ENCODE data around the gene SCAMP4. TPM values are rescaled to one million over a fixed set of nuclear protein-coding genes. Genes with fewer than 3 reads are reported as not detected.
A peak's percentile ranks its signal among the peaks of the same experiment; 100 is the strongest.

The SCAMP4 gene
- total and polyA plus RNA-seq, 12 donors = 13.5 to 192 (median 60.3) TPM

GRCh38 chr19:1967087-1967608, 61.9 kb downstream of the SCAMP4 start:
- TF ChIP-seq CTCF (IDR thresholded peaks at IDR 0.05) = no peak
- TF ChIP-seq POLR2A (IDR thresholded peaks at IDR 0.05) = no peak
- no peaks in the 10 kb centered on the region for H3K9me3 ChIP-seq (replicated peaks in 1 of 3)

GRCh38 chr19:1968279-1969175, 63.3 kb downstream of the SCAMP4 start:
- intact Hi-C loops (cut with DNase I) = no loop called here
- no peaks in the 10 kb centered on the region for H3K27me3 ChIP-seq
- no peak for DNase-seq
- H3K4me3 ChIP-seq = no peak overlapping the region
- peaks cover 0 to 5% of the 10 kb centered on the region in 2 donors for H3K4me1 ChIP-seq (replicated peaks in 1 of 2)
- WGBS, 4 donors = 70 to 94% (median 76%) methylated on average over 10 to 34 of the region's 34 CpGs
- H3K9me3 ChIP-seq (replicated peaks in 1 of 3) = no peaks in the 10 kb centered on the region
- peak overlapping the region in 1 of 5 donors; percentile 34 for H3K27ac ChIP-seq
- TF ChIP-seq POLR2A (IDR thresholded peaks at IDR 0.05) (no peak), CTCF (IDR thresholded peaks at IDR 0.05) (no peak)
- H3K36me3 ChIP-seq (replicated peaks in 1 of 2) = peaks cover 0 to 9% of the 10 kb centered on the region in 2 donors

More at GRCh38 chr19:1967087-1967608, 61.9 kb downstream of the SCAMP4 start:
- 83 to 90% (median 88%) methylated on average over 7 to 26 of the region's 26 CpGs for WGBS, 4 donors
- H3K4me3 ChIP-seq = no peak overlapping the region
- DNase-seq = no peak
- intact Hi-C loops (cut with DNase I) = no loop called here
- no peaks in the 10 kb centered on the region for H3K27me3 ChIP-seq
- H3K36me3 ChIP-seq (replicated peaks in 1 of 2) = peaks cover 0 to 9% of the 10 kb centered on the region in 2 donors
- H3K4me1 ChIP-seq (replicated peaks in 1 of 2) = peaks cover 0 to 5% of the 10 kb centered on the region in 2 donors
- no peak overlapping the region for H3K27ac ChIP-seq

- no peak overlapping the region for H3K4me3 ChIP-seq
- no peak for TF ChIP-seq CTCF (IDR thresholded peaks at IDR 0.05)
- TF ChIP-seq POLR2A (IDR thresholded peaks at IDR 0.05) = no peak
- peak overlapping the region in 1 of 5 donors; percentile 34 for H3K27ac ChIP-seq
- intact Hi-C loops (cut with DNase I) = no loop called here
- no peaks in the 10 kb centered on the region for H3K9me3 ChIP-seq (replicated peaks in 1 of 3)
- no peaks in the 10 kb centered on the region for H3K27me3 ChIP-seq
- H3K4me1 ChIP-seq (replicated peaks in 1 of 2) = peaks cover 0 to 5% of the 10 kb centered on the region in 2 donors
- peak in 2 of 7 donors; percentile 35 to 51 for DNase-seq
- 87 to 94% (median 89%) methylated on average over 15 to 49 of the region's 49 CpGs for WGBS, 4 donors
- H3K36me3 ChIP-seq (replicated peaks in 1 of 2) = peaks cover 0 to 9% of the 10 kb centered on the region in 2 donors
These were observed 64.2 kb downstream of the SCAMP4 start for GRCh38 chr19:1969176-1970002.

Data from adrenal gland (tissue), 12 donors.